Activated naive CD8-positive, alpha-beta T cell treated with anti-CD3 and anti-CD28 coated beads, Interleukin-2, amount 10 ng/mL, durations not matched to agents 7 days and 5 days (primary cell): Measurements from ENCODE around the gene LRATD1. TPM values are rescaled to one million over a fixed set of nuclear protein-coding genes. Genes with fewer than 3 reads are reported as not detected.

Experiments used
- ATAC-seq: fragments of 150-1000 bp; cut with Tn5 transposase; one replicate; pipeline ENCODE4 v1.10.0; 2021; ENCODE audit warnings: low read depth, moderate library complexity
- POLR2A ChIA-PET: fragments of 350-600 bp; sonication (Branson Sonifier 250); formaldehyde crosslinking; loops from one replicate; lab custom pipeline; 2021; ENCODE audit warnings: antibody characterized with exemption; lab: Charles Lee
- DNase-seq: peaks from one replicate; pipeline ENCODE4 v3.0.0; 2021
- H3K27ac Mint-ChIP-seq: one replicate; pipeline ENCODE4 v1.8.0; 2022; ENCODE audit warnings: mild to moderate bottlenecking, mixed read lengths
- H3K27me3 Mint-ChIP-seq: one replicate; pipeline ENCODE4 v1.8.0; 2022; ENCODE audit warnings: mild to moderate bottlenecking, moderate library complexity, mixed read lengths
- H3K36me3 Mint-ChIP-seq: one replicate; pipeline ENCODE4 v1.8.0; 2021; ENCODE audit warnings: mild to moderate bottlenecking, mixed read lengths
- H3K4me1 Mint-ChIP-seq: one replicate; pipeline ENCODE4 v1.8.0; 2021; ENCODE audit warnings: mixed read lengths
- H3K4me3 Mint-ChIP-seq: one replicate; pipeline ENCODE4 v1.8.0; 2022; ENCODE audit warnings: mild to moderate bottlenecking, moderate library complexity, mixed read lengths
- H3K9me3 Mint-ChIP-seq: one replicate; pipeline ENCODE4 v1.8.0; 2021; ENCODE audit warnings: mixed read lengths
- total RNA-seq, 2 experiments: library from RNA; stranded (reverse); gene quantifications; one replicate each; pipeline ENCODE4 v1.2.3, GENCODE V29; 2021

LRATD1 gene
- total RNA-seq, 2 experiments from 2014 or later, result not detected

- POLR2A ChIA-PET, result no interaction called here
- H3K27me3 Mint-ChIP-seq, result peaks cover 12% of the 10 kb centered on the region
- ATAC-seq (no peak), DNase-seq (no peak)
- no peaks in the 10 kb centered on the region for H3K36me3 Mint-ChIP-seq
- no peaks in the 10 kb centered on the region for H3K4me1 Mint-ChIP-seq
- no peaks in the 10 kb centered on the region for H3K9me3 Mint-ChIP-seq
- no peak overlapping the region for H3K27ac Mint-ChIP-seq
- H3K4me3 Mint-ChIP-seq, result no peak overlapping the region
These were observed 8.6 kb downstream of the LRATD1 start for GRCh38 chr2:14641116-14641515.

- Mint-ChIP-seq H3K36me3 (no peaks in the 10 kb centered on the region), H3K4me1 (no peaks in the 10 kb centered on the region), H3K27ac (no peak overlapping the region), H3K9me3 (no peaks in the 10 kb centered on the region), H3K4me3 (no peak overlapping the region), H3K27me3 (no peaks in the 10 kb centered on the region)
- ATAC-seq, result no peak
- POLR2A ChIA-PET, result no interaction called here
- DNase-seq, result no peak
These were observed 10.0 kb downstream of the LRATD1 start for GRCh38 chr2:14642499-14642898.

- Mint-ChIP-seq H3K4me1 (no peaks in the 10 kb centered on the region), H3K9me3 (no peaks in the 10 kb centered on the region), H3K4me3 (no peak overlapping the region), H3K27me3 (no peaks in the 10 kb centered on the region), H3K27ac (no peak overlapping the region), H3K36me3 (no peaks in the 10 kb centered on the region)
- DNase-seq (no peak), ATAC-seq (no peak)
- POLR2A ChIA-PET, result no interaction called here
These were observed 15.2 kb downstream of the LRATD1 start for GRCh38 chr2:14647714-14648113.

GRCh38 chr2:14650066-14650465 is 17.5 kb downstream of the LRATD1 start:
- Mint-ChIP-seq H3K9me3 (no peaks in the 10 kb centered on the region), H3K4me3 (no peak overlapping the region)
- no peak for DNase-seq

GRCh38 chr2:14654835-14655282 is 22.3 kb downstream of the LRATD1 start:
- DNase-seq, result no peak
- POLR2A ChIA-PET, result no interaction called here
- H3K27ac Mint-ChIP-seq, result no peak overlapping the region
- no peaks in the 10 kb centered on the region for H3K36me3 Mint-ChIP-seq
- ATAC-seq, result no peak
- H3K27me3 Mint-ChIP-seq, result no peaks in the 10 kb centered on the region
- H3K9me3 Mint-ChIP-seq, result no peaks in the 10 kb centered on the region
- peaks cover 3% of the 10 kb centered on the region for H3K4me1 Mint-ChIP-seq
- no peak overlapping the region for H3K4me3 Mint-ChIP-seq

More at GRCh38 chr2:14650066-14650465, 17.5 kb downstream of the LRATD1 start:
- no peaks in the 10 kb centered on the region for H3K27me3 Mint-ChIP-seq
- H3K36me3 Mint-ChIP-seq, result no peaks in the 10 kb centered on the region
- peaks cover 3% of the 10 kb centered on the region for H3K4me1 Mint-ChIP-seq
- ATAC-seq, result no peak
- no peak overlapping the region for H3K27ac Mint-ChIP-seq
- POLR2A ChIA-PET, result no interaction called here

- H3K36me3 Mint-ChIP-seq, result no peaks in the 10 kb centered on the region
- ATAC-seq (no peak), DNase-seq (no peak)
- peaks cover 3% of the 10 kb centered on the region for H3K4me1 Mint-ChIP-seq
- no peak overlapping the region for H3K4me3 Mint-ChIP-seq
- H3K27ac Mint-ChIP-seq, result no peak overlapping the region
- POLR2A ChIA-PET, result no interaction called here
- H3K9me3 Mint-ChIP-seq, result no peaks in the 10 kb centered on the region
- no peaks in the 10 kb centered on the region for H3K27me3 Mint-ChIP-seq
These were observed 23.6 kb downstream of the LRATD1 start for GRCh38 chr2:14656146-14656545.

- Mint-ChIP-seq H3K27ac (no peak overlapping the region), H3K36me3 (no peaks in the 10 kb centered on the region), H3K4me3 (no peak overlapping the region), H3K4me1 (no peaks in the 10 kb centered on the region), H3K9me3 (no peaks in the 10 kb centered on the region), H3K27me3 (no peaks in the 10 kb centered on the region)
- DNase-seq, result no peak
- no peak for ATAC-seq
- POLR2A ChIA-PET, result no interaction called here
These were observed 28.6 kb downstream of the LRATD1 start for GRCh38 chr2:14661163-14661562.

- Mint-ChIP-seq H3K9me3 (no peaks in the 10 kb centered on the region), H3K27ac (no peak overlapping the region), H3K27me3 (no peaks in the 10 kb centered on the region), H3K4me3 (no peak overlapping the region), H3K36me3 (no peaks in the 10 kb centered on the region), H3K4me1 (no peaks in the 10 kb centered on the region)
- DNase-seq (no peak), ATAC-seq (no peak)
- POLR2A ChIA-PET, result no interaction called here
These were observed 40.9 kb downstream of the LRATD1 start for GRCh38 chr2:14673351-14673875.

GRCh38 chr2:14675489-14675888 is 43.0 kb downstream of the LRATD1 start:
- DNase-seq (no peak), ATAC-seq (no peak)
- Mint-ChIP-seq H3K27ac (no peak overlapping the region), H3K9me3 (no peaks in the 10 kb centered on the region), H3K4me1 (no peaks in the 10 kb centered on the region), H3K36me3 (no peaks in the 10 kb centered on the region), H3K4me3 (no peak overlapping the region), H3K27me3 (no peaks in the 10 kb centered on the region)
- POLR2A ChIA-PET, result no interaction called here

- POLR2A ChIA-PET, result no interaction called here
- Mint-ChIP-seq H3K36me3 (no peaks in the 10 kb centered on the region), H3K4me1 (no peaks in the 10 kb centered on the region), H3K4me3 (no peak overlapping the region), H3K9me3 (no peaks in the 10 kb centered on the region), H3K27ac (no peak overlapping the region), H3K27me3 (no peaks in the 10 kb centered on the region)
- DNase-seq, result no peak
- no peak for ATAC-seq
These were observed 43.9 kb downstream of the LRATD1 start for GRCh38 chr2:14676371-14676770.

GRCh38 chr2:14677039-14677438 is 44.5 kb downstream of the LRATD1 start:
- no peak for ATAC-seq
- Mint-ChIP-seq H3K9me3 (no peaks in the 10 kb centered on the region), H3K4me1 (no peaks in the 10 kb centered on the region), H3K27ac (no peak overlapping the region), H3K36me3 (no peaks in the 10 kb centered on the region), H3K4me3 (no peak overlapping the region), H3K27me3 (no peaks in the 10 kb centered on the region)
- no peak for DNase-seq
- POLR2A ChIA-PET, result no interaction called here

- ATAC-seq (no peak), DNase-seq (no peak)
- Mint-ChIP-seq H3K36me3 (no peaks in the 10 kb centered on the region), H3K4me3 (no peak overlapping the region), H3K27ac (no peak overlapping the region), H3K4me1 (no peaks in the 10 kb centered on the region), H3K27me3 (no peaks in the 10 kb centered on the region), H3K9me3 (no peaks in the 10 kb centered on the region)
- POLR2A ChIA-PET, result no interaction called here
These were observed 46.2 kb downstream of the LRATD1 start for GRCh38 chr2:14678761-14679160.

- ATAC-seq, result no peak
- no peak overlapping the region for H3K4me3 Mint-ChIP-seq
- POLR2A ChIA-PET, result no interaction called here
- H3K36me3 Mint-ChIP-seq, result no peaks in the 10 kb centered on the region
- no peaks in the 10 kb centered on the region for H3K4me1 Mint-ChIP-seq
- H3K27me3 Mint-ChIP-seq, result no peaks in the 10 kb centered on the region
- H3K27ac Mint-ChIP-seq, result no peak overlapping the region
- DNase-seq, result no peak
- H3K9me3 Mint-ChIP-seq, result no peaks in the 10 kb centered on the region
These were observed 49.1 kb downstream of the LRATD1 start for GRCh38 chr2:14681608-14682007.
